ENCODE measurements around the gene CDKN2B.

- TF ChIP-seq POLR2A (IDR thresholded peaks at IDR 0.05; ENCODE audit: low read depth, low read length) (no peak), POLR2AphosphoS5 (IDR thresholded peaks at IDR 0.05; ENCODE audit: low read depth, low read length) (no peak)
Observed at GRCh38 chr9:22002038-22002437, 7.1 kb downstream of the CDKN2B start.
